Prostate gland (tissue), 2 donors: ENCODE measurements around the gene EVI5.

Source experiments
- POLR2A ChIP-seq: fragments of 450-650 bp; IDR thresholded peaks from one replicate; pipeline ENCODE4 v1.6.1; 2016; ENCODE audit warnings: antibody characterized with exemption, mild to moderate bottlenecking
- POLR2AphosphoS5 ChIP-seq: sonication (generic); formaldehyde crosslinking; IDR thresholded peaks from one replicate; pipeline ENCODE4 v1.6.1; 2017; ENCODE audit warnings: antibody characterized with exemption
- TF ChIP-seq, protein P1 (sequence below), 4 experiments: fragments of 200-600 bp in 2 of 4; fragments of 450-650 bp in 2 of 4; sonication (generic) in 2 of 4; IDR thresholded peaks; 1 replicate in 3 of 4; 2 replicates in 1 of 4; pipeline ENCODE4 v1.5.1; 2016 to 2019; ENCODE audit warnings: antibody characterized with exemption in 4 of 4, mild to moderate bottlenecking in 2 of 4, moderate library complexity in 2 of 4

- TF ChIP-seq, protein P1, sequence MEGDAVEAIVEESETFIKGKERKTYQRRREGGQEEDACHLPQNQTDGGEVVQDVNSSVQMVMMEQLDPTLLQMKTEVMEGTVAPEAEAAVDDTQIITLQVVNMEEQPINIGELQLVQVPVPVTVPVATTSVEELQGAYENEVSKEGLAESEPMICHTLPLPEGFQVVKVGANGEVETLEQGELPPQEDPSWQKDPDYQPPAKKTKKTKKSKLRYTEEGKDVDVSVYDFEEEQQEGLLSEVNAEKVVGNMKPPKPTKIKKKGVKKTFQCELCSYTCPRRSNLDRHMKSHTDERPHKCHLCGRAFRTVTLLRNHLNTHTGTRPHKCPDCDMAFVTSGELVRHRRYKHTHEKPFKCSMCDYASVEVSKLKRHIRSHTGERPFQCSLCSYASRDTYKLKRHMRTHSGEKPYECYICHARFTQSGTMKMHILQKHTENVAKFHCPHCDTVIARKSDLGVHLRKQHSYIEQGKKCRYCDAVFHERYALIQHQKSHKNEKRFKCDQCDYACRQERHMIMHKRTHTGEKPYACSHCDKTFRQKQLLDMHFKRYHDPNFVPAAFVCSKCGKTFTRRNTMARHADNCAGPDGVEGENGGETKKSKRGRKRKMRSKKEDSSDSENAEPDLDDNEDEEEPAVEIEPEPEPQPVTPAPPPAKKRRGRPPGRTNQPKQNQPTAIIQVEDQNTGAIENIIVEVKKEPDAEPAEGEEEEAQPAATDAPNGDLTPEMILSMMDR (IDR thresholded peaks at IDR 0.05) = no peak
- TF ChIP-seq POLR2A = no peak
- no peak for TF ChIP-seq POLR2AphosphoS5
Measured at GRCh38 chr1:92655197-92655801, 129.6 kb downstream of the EVI5 start.
